ENCODE measurements around the gene MYLK. TPM values are rescaled to one million over a fixed set of nuclear protein-coding genes. Genes with fewer than 3 reads are reported as not detected.
A peak's percentile ranks its signal among the peaks of the same experiment; 100 is the strongest.

MYLK gene
- total RNA-seq, 1 donor from 2014 or later, result 50.5 TPM

GRCh38 chr3:123621186-123621849 lies 262.8 kb downstream of the MYLK start:
- peaks cover 30% of the 10 kb centered on the region for H3K36me3 ChIP-seq (ENCODE audit: insufficient read depth, low read length)
- no peaks in the 10 kb centered on the region for H3K79me2 ChIP-seq (ENCODE audit: insufficient read depth, low read length)
- no peak for FAIRE-seq
- Mint-ChIP-seq H3K27me3 (ENCODE audit: low read depth, unreplicated experiment) (no peaks in the 10 kb centered on the region), H3K36me3 (ENCODE audit: low read depth, unreplicated experiment) (peaks cover 45% of the 10 kb centered on the region), H3K27ac (ENCODE audit: unreplicated experiment) (no peak overlapping the region), H3K4me3 (ENCODE audit: unreplicated experiment) (no peak overlapping the region), H3K9me3 (ENCODE audit: unreplicated experiment) (no peaks in the 10 kb centered on the region), H3K4me1 (ENCODE audit: low read depth, unreplicated experiment) (peaks cover 4% of the 10 kb centered on the region)
- H2AFZ ChIP-seq (ENCODE audit: low read depth, low read length), result no peak overlapping the region
- no peak overlapping the region for H3K27ac ChIP-seq (ENCODE audit: low read depth, low read length)
- no peaks in the 10 kb centered on the region for H3K9me3 ChIP-seq (ENCODE audit: insufficient read depth, low read depth, low read length)
- H3K27me3 ChIP-seq (ENCODE audit: insufficient read depth, low read length), result no peaks in the 10 kb centered on the region
- TF ChIP-seq CTCF (IDR thresholded peaks at IDR 0.05; ENCODE audit: insufficient read depth, low read depth, low read length), result no peak
- no peak for TF ChIP-seq EZH2 (IDR thresholded peaks at IDR 0.05; ENCODE audit: insufficient read depth, low read length)
- DNase-seq (ENCODE audit: low read depth), result no peak
- H3K4me2 ChIP-seq (ENCODE audit: low read length), result no peak overlapping the region
- H3K9ac ChIP-seq (ENCODE audit: low read length), result no peak overlapping the region
- peaks cover 15% of the 10 kb centered on the region for H4K20me1 ChIP-seq (ENCODE audit: insufficient read depth, low read length)
- no peak overlapping the region for H3K4me3 ChIP-seq (ENCODE audit: insufficient read depth, low read depth, low read length)
- peaks cover 23% of the 10 kb centered on the region for H3K4me1 ChIP-seq (ENCODE audit: insufficient read depth, low read length)

GRCh38 chr3:123620343-123620742 lies 263.8 kb downstream of the MYLK start:
- Mint-ChIP-seq H3K36me3 (ENCODE audit: low read depth, unreplicated experiment) (peaks cover 39% of the 10 kb centered on the region), H3K4me1 (ENCODE audit: low read depth, unreplicated experiment) (peaks cover 4% of the 10 kb centered on the region), H3K27me3 (ENCODE audit: low read depth, unreplicated experiment) (no peaks in the 10 kb centered on the region), H3K27ac (ENCODE audit: unreplicated experiment) (no peak overlapping the region), H3K9me3 (ENCODE audit: unreplicated experiment) (no peaks in the 10 kb centered on the region), H3K4me3 (ENCODE audit: unreplicated experiment) (no peak overlapping the region)
- no peak overlapping the region for H2AFZ ChIP-seq (ENCODE audit: low read depth, low read length)
- peaks cover 23% of the 10 kb centered on the region for H3K4me1 ChIP-seq (ENCODE audit: insufficient read depth, low read length)
- H3K27me3 ChIP-seq (ENCODE audit: insufficient read depth, low read length), result no peaks in the 10 kb centered on the region
- peaks cover 15% of the 10 kb centered on the region for H4K20me1 ChIP-seq (ENCODE audit: insufficient read depth, low read length)
- no peak overlapping the region for H3K4me2 ChIP-seq (ENCODE audit: low read length)
- no peaks in the 10 kb centered on the region for H3K9me3 ChIP-seq (ENCODE audit: insufficient read depth, low read depth, low read length)
- H3K4me3 ChIP-seq (ENCODE audit: insufficient read depth, low read depth, low read length), result no peak overlapping the region
- DNase-seq (ENCODE audit: low read depth) (peak; percentile 39), FAIRE-seq (no peak)
- no peak for TF ChIP-seq CTCF (IDR thresholded peaks at IDR 0.05; ENCODE audit: insufficient read depth, low read depth, low read length)
- TF ChIP-seq EZH2 (IDR thresholded peaks at IDR 0.05; ENCODE audit: insufficient read depth, low read length), result no peak
- peaks cover 24% of the 10 kb centered on the region for H3K36me3 ChIP-seq (ENCODE audit: insufficient read depth, low read length)
- no peak overlapping the region for H3K27ac ChIP-seq (ENCODE audit: low read depth, low read length)
- H3K9ac ChIP-seq (ENCODE audit: low read length), result no peak overlapping the region
- no peaks in the 10 kb centered on the region for H3K79me2 ChIP-seq (ENCODE audit: insufficient read depth, low read length)

- Histone ChIP-seq H2AFZ (ENCODE audit: low read depth, low read length) (no peak overlapping the region), H3K4me1 (ENCODE audit: insufficient read depth, low read length) (peaks cover 19% of the 10 kb centered on the region), H3K27ac (ENCODE audit: low read depth, low read length) (no peak overlapping the region), H3K36me3 (ENCODE audit: insufficient read depth, low read length) (peaks cover 17% of the 10 kb centered on the region), H4K20me1 (ENCODE audit: insufficient read depth, low read length) (peaks cover 15% of the 10 kb centered on the region), H3K27me3 (ENCODE audit: insufficient read depth, low read length) (no peaks in the 10 kb centered on the region), H3K4me2 (ENCODE audit: low read length) (peak overlapping the region; percentile 48), H3K9ac (ENCODE audit: low read length) (peak overlapping the region; percentile 8), H3K4me3 (ENCODE audit: insufficient read depth, low read depth, low read length) (no peak overlapping the region), H3K9me3 (ENCODE audit: insufficient read depth, low read depth, low read length) (no peaks in the 10 kb centered on the region), H3K79me2 (ENCODE audit: insufficient read depth, low read length) (no peaks in the 10 kb centered on the region)
- no peaks in the 10 kb centered on the region for H3K9me3 Mint-ChIP-seq (ENCODE audit: unreplicated experiment)
- no peak for TF ChIP-seq CTCF (IDR thresholded peaks at IDR 0.05; ENCODE audit: insufficient read depth, low read depth, low read length)
- TF ChIP-seq EZH2 (IDR thresholded peaks at IDR 0.05; ENCODE audit: insufficient read depth, low read length), result no peak
- DNase-seq (ENCODE audit: low read depth) (peak; percentile 61), FAIRE-seq (no peak)
- peaks cover 30% of the 10 kb centered on the region for H3K36me3 Mint-ChIP-seq (ENCODE audit: low read depth, unreplicated experiment)
- no peaks in the 10 kb centered on the region for H3K27me3 Mint-ChIP-seq (ENCODE audit: low read depth, unreplicated experiment)
- no peak overlapping the region for H3K4me3 Mint-ChIP-seq (ENCODE audit: unreplicated experiment)
- H3K27ac Mint-ChIP-seq (ENCODE audit: unreplicated experiment), result no peak overlapping the region
- peaks cover 4% of the 10 kb centered on the region for H3K4me1 Mint-ChIP-seq (ENCODE audit: low read depth, unreplicated experiment)
These were observed 265.2 kb downstream of the MYLK start for GRCh38 chr3:123618768-123619484.

Measured in astrocyte (in vitro differentiated cells and primary cell).